Measurements from ENCODE around the gene POU2AF1. TPM values are rescaled to one million over a fixed set of nuclear protein-coding genes. Genes with fewer than 3 reads are reported as not detected.

POU2AF1 gene
- total and polyA plus RNA-seq, 12 donors: 0.07 to 1.8 (median 0.15) TPM; not detected in 3

DNA sequence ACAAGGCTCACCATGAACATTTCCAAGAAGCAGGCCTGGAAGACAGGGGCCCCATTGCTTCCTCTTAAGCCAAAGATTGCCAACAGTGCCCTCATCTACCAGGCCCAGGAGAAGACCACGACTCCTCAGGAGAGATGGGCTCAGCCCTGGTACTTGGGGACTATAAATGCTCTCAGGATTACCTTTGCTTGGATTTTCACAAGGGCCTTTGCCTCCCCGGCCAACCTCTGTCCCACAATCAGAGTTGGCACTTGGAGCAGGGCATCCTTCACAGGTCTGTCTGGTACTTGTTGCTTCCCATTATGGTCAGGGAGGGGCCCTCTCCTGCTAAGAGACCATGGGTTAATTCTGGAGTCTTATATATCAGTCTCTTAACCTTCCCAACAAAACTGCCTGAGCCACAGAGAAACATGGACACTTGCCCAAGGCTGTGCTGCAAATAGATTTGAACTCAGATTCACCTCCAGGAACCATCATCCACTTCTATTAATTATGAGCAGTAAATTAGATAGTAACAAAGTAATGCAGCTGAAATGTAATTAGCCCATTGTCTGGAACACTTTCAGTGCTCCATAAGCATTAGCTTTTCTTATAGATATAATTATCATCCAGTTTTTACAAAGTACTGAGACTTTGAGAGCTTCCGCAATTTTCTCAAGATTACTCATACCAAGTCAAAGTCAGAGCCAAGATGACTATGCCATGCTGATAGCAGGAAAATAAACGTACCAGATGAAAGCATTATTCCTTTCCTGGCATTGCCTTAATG, 47.2 kb downstream of the POU2AF1 start:
- peaks cover 0 to 36% (median 15%) of the 10 kb centered on the region in 9 donors for H3K4me1 ChIP-seq
- no peak for ATAC-seq
- H3K27me3 ChIP-seq: no peaks in the 10 kb centered on the region
- no peak for DNase-seq
- TF ChIP-seq, protein P1, sequence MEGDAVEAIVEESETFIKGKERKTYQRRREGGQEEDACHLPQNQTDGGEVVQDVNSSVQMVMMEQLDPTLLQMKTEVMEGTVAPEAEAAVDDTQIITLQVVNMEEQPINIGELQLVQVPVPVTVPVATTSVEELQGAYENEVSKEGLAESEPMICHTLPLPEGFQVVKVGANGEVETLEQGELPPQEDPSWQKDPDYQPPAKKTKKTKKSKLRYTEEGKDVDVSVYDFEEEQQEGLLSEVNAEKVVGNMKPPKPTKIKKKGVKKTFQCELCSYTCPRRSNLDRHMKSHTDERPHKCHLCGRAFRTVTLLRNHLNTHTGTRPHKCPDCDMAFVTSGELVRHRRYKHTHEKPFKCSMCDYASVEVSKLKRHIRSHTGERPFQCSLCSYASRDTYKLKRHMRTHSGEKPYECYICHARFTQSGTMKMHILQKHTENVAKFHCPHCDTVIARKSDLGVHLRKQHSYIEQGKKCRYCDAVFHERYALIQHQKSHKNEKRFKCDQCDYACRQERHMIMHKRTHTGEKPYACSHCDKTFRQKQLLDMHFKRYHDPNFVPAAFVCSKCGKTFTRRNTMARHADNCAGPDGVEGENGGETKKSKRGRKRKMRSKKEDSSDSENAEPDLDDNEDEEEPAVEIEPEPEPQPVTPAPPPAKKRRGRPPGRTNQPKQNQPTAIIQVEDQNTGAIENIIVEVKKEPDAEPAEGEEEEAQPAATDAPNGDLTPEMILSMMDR (IDR thresholded peaks at IDR 0.05): no peak
- H3K27ac ChIP-seq: no peak overlapping the region
- no peak overlapping the region for H3K4me3 ChIP-seq
- 55 to 68% methylated on average over 4 of the region's 4 CpGs for WGBS, 2 donors
- no peaks in the 10 kb centered on the region for H3K36me3 ChIP-seq
- H3K9me3 ChIP-seq: no peaks in the 10 kb centered on the region
- intact Hi-C loops (cut with DNase I): no loop called here

GRCh38 chr11:111330234-111330893, 48.7 kb downstream of the POU2AF1 start:
- H3K4me3 ChIP-seq: no peak overlapping the region
- intact Hi-C loops (cut with DNase I): no loop called here
- peak overlapping the region in 2 of 10 donors; percentile 14 to 30 for H3K27ac ChIP-seq
- no peak for ATAC-seq
- TF ChIP-seq, protein P1 (IDR thresholded peaks at IDR 0.05): no peak
- WGBS, 2 donors: 69 to 78% methylated on average over 2 of the region's 2 CpGs
- H3K4me1 ChIP-seq: peaks cover 0 to 36% (median 15%) of the 10 kb centered on the region in 9 donors
- no peak for DNase-seq
- H3K27me3 ChIP-seq: no peaks in the 10 kb centered on the region
- H3K36me3 ChIP-seq: no peaks in the 10 kb centered on the region
- H3K9me3 ChIP-seq: no peaks in the 10 kb centered on the region

DNA sequence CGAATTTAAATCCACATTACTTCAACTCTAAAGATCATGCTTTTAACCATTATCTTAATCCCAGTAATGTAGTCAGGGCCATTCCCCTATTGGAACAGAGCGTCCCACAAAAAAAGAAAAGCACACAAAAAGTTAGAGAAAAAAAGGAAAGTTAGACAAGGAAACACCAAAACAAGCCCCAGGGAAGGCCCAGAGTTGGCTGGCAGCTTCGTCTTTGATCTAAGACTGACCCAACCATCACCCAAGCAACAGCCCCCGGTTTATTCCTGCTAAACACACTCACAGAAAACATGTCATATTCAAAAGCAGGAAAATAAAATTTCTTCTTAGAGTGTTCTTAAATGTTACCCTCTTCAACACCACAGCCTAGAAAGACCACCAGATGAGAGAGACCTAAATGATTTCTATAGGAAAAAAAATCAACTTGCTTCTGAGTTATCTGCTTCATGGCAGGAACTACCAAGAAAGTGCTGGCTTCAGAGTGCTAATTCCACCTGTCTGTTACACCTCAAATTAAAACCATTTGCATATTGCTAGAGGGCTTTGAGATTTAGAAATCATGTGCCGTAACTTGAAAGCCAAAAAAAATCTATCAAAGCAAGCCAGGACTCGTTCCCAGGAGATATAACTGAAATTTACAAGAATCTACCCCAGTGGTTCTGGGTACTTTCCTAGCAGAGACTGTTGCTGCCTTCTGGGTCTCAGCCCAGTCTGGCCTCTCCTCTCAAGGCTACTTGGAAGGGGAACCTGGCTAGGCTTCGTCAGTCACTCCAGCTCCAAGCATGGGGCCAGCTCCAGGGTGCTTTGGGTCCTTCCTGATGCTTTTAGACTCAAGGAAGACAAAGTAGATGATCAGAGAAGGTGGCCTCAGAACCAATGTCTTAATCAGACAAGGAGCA, 49.5 kb downstream of the POU2AF1 start:
- H3K9me3 ChIP-seq: no peaks in the 10 kb centered on the region
- no peak overlapping the region for H3K4me3 ChIP-seq
- H3K27me3 ChIP-seq: no peaks in the 10 kb centered on the region
- ATAC-seq: peak in 6 of 8 donors; percentile 31 to 74 (median 52)
- TF ChIP-seq, protein P1 (IDR thresholded peaks at IDR 0.05): no peak
- H3K36me3 ChIP-seq: no peaks in the 10 kb centered on the region
- 72 to 75% methylated on average over 7 of the region's 7 CpGs for WGBS, 2 donors
- H3K4me1 ChIP-seq: peaks cover 0 to 33% (median 15%) of the 10 kb centered on the region in 9 donors
- peak overlapping the region in 2 of 10 donors; percentile 30 to 31 for H3K27ac ChIP-seq
- peak in 1 of 2 donors; percentile 48 for DNase-seq
- intact Hi-C loops (cut with DNase I): no loop called here
